Inferior parietal cortex (tissue), 1 donor: Measurements from ENCODE around the gene CRISPLD2.

Source experiments
- DNase-seq: peaks from one replicate; pipeline ENCODE4 v3.0.0-alpha.2; 2016; ENCODE audit errors: extremely low spot score

CRISPLD2 gene

DNA sequence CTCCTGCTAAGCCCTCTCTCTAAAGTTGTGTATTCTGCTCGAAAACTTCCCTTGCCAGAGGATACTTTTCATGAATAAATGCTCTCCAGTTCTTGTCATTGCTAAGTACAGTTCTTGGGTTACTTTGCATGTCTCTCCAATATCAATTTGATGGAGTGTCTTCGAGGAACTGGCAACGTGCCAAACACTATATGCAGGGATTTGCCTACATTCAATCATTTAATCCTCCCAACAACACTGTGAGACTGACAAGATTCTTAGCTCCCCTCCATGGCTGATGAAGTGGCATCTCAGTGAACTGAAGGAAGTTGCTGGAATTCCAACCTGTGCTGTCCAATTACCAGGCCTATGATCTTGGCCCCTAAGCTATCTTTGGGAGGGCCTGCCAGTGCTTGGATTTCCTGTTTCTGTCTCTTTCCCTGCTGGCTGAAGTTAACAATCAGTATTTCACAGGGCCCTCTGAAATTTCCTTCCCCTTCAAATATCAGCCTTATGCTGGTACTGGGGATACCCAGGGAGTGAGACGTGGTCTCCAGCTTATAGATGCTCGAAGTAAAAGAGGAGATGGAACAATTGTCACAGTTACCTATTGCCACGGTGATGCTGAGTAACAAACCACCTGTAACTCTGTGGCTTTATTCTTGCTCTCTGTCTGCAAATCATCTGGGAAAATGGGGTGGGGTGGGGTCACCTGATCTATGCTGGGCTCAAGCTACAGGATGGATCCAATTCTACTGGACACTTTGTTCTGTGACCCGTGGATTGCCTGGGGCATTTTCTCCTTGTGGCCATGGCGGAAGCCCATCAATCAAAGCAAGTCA, 19.4 kb upstream of the CRISPLD2 start:
- no peak for DNase-seq

DNA sequence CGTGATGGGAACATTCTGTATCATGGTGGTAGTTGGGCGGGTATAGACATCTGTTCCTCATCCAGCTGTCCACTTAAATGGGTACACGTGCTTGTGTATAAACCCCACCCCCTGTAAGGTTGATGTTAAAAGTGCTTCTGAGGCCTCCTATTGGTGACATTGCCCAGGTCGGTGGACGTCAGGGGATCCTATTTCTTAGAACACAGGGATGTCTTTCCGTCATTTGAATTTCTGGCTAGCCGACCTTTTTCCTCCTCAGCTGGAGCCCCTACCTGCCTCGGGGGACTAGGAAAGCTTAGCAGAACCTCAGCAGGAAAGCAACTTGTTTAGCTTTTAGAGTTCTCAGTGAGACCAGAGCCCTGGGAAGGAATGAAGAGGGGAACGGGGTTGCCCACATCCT, 16.6 kb upstream of the CRISPLD2 start:
- no peak for DNase-seq

- DNase-seq: no peak
Observed at GRCh38 chr16:84804326-84804725, 15.5 kb upstream of the CRISPLD2 start.

- no peak for DNase-seq
Observed at GRCh38 chr16:84806256-84806889, 13.4 kb upstream of the CRISPLD2 start.

DNA sequence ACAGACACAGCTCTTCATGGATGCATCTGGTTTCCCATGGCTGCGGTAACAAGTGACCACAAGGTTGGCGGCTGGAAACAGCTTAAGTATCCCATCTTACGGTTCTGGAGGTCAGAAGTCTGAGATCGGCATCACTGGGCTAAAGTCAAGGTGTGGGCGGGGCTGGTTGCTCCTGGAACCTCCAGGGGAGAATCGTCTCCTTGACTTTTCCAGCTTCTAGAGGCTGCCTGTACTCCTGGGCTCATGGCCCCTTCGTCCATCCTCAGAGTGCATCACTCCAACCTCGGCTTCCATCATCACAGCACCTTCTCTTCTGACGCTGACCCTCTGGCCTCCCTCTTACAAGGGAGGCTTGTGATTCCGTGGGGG, 12.9 kb upstream of the CRISPLD2 start:
- DNase-seq: no peak

GRCh38 chr16:84807776-84808175, 12.0 kb upstream of the CRISPLD2 start:
- no peak for DNase-seq

DNA sequence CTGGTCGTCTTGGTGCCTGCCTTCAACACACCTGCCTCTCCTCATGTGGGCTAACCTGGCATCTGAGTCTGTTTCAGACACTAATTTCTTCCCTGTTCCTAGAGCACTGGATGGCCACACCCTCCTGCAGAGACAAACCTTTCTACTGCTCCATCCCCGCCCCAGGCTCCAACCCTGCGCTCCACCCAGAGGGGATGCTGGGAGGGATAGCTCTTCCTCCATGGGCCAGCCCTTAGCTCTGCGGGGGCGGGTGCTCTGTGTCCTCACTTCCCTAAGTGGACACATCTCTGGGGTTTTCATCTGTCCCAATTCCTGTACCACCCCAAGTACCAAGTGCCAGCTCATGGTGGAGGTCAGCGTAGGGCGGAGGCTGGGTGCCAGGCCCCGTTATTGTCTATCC, 11.0 kb upstream of the CRISPLD2 start:
- DNase-seq: no peak

DNA sequence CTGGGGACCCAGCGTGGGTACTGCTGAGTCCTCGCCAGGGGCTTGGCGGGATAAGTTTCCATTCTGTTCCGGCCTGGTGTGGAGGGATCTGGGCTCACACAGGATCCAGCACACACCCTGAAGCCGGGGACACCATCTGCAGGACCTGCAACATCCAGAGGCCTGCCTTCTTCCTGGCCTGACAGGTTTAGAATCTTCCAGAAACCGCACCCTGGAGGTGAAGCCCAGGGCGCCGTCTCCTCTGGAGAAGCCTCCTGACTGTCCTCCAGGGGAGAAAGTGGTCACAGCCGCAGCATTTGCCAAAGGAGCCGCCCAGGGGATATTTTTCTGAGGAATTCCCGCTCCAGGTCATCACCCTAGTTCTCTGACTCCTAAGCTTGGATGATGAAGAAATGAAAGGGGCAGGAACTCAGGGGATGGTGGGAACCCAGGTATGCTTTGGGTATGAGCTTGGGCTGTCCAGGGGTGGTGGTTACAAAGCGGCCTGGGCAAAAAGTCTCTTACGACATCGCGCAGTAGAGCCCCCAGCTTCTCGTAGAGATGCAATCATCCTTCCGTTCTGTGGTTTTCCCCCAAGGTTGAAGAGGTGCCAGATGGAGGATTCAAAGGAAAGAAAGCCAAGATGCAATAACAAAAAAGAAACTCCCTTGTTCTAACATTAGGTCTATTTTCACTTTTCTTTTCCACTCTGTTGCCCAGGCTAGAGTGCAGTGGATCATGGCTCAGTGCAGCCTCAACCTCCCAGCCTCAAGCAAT, 9.1 kb upstream of the CRISPLD2 start:
- no peak for DNase-seq

DNA sequence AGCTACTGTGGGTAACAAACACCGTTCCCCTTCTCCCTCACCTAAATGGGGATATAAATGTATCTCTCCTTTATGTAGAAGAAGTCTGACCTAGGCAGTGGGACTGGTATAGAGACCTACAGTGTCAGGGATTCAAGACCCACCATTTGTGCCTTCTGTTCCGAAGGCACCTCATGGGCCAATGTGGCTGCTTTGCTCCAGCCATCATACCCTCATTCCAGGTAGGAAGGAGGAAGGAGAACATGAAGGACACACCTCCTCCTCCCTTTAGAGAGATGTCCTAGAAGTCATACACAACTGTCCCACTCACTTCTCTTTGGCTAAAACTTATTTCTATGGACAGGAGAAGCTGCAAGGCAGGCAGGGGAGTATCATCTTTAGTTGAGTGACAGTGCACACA, 8.3 kb upstream of the CRISPLD2 start:
- no peak for DNase-seq

DNA sequence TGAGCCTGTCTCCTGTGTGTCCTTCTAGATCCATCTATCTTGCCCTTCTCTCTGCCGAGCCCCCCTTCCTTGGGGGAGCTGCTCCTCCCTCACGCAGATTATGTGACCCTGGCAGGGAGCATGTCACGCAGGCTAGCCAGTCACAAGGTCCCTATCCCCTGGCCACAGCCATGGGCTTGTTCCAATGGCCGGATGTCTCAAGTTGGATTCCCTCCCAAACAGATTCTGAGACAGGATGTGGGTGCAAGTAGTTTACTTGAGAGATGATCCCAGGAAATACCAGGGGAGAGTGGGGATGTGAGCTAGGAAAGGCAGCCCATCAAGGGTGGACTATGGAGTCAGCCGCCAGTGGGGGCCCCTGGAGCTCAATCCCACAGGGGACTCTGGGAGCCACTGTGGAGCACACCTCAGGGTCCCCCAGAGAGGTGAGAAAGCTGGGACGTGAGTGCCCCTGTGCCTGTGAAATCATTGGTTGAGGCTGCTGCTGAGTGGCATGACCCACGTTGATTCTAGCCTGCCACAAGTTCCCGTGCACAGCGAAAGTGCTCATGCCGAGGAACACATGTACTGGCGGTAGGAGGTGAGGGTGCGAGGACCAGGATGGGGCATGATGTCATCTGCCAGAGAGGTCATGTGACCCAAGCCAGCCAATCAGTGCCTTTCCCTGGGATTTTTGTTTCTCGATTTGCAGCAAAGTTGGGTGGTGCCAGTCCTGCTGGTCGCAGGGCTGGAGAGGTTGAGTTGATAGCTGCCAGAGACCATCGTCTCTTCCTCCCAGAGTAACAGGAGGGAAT, 6.4 kb upstream of the CRISPLD2 start:
- no peak for DNase-seq

DNA sequence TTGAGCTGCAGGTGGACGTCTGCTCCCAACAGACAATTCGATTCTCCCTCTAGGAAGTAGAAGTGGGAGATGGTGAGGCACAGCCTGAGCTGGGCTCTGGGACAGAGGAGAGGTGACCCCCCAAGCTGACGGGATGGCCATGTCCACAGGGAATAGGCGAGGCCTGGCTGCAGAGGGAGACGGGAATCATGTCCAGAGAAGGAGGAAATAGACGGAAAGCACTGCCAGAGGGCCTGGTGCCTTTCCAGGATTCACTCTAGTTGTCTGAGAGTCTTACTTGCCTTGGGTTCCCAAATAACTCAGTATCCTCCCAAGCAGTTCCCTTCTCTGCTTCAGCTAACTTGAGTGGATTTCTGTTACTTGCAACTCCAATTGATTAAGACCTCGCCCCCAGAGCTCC, 4.3 kb upstream of the CRISPLD2 start:
- no peak for DNase-seq

- DNase-seq: no peak
Observed at GRCh38 chr16:84816023-84816422, 3.8 kb upstream of the CRISPLD2 start.

- no peak for DNase-seq
Observed at GRCh38 chr16:84816485-84816884, 3.3 kb upstream of the CRISPLD2 start.

- no peak for DNase-seq
Observed at GRCh38 chr16:84817206-84817605, 2.6 kb upstream of the CRISPLD2 start.

DNA sequence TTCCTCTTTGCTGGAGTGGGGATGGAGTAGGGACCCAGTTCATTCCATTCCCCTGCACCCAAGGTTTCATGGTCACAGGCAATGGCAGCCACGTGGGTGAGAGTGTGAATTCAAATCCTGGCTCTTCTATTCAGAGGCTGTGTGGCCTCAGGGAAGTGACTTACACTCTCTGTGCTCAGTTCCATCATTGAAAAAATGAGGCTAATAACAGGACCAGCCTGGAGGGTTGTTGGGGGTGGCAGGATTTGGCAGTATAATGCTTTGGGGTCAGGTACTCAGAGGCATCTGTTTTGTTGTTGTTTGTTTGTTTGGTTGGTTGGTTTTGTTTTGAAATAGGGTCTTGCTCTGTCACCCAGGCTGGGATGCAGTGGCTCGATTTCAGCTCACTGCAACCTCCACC, 2.2 kb upstream of the CRISPLD2 start:
- no peak for DNase-seq

GRCh38 chr16:84818133-84818532, 1.7 kb upstream of the CRISPLD2 start:
- no peak for DNase-seq

DNA sequence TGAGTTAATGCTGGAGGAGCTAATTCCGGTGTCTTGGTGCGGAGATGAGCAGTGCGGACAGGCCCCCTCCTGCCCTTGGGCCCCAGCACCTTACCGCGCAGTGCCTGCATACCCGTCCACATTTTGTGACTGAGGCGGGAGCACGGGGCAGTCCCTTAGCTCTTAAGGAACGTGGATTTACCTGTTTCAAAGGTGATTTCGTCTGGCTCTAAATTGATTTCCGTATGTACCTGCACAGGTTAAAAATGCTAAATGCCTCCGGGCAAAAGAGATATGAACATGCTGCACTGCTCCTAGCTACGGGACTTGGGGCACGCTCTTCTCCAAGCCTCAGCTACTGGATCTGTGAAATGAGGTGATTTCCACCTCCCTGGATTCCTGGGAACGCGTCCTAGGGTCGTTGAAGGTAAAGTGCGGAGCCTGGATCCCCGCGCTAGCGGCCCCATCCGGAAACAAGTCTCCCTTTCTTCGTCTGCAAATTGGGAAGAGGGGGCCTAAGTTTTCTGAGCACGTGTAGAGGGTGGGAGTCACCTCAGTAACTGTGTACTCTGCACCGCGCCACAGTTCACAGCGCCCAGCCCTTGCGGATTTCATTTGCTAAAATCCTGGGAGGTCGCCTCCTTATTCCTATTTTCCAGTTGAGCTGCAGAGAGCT, 669 bp upstream of the CRISPLD2 start:
- DNase-seq: no peak

DNA sequence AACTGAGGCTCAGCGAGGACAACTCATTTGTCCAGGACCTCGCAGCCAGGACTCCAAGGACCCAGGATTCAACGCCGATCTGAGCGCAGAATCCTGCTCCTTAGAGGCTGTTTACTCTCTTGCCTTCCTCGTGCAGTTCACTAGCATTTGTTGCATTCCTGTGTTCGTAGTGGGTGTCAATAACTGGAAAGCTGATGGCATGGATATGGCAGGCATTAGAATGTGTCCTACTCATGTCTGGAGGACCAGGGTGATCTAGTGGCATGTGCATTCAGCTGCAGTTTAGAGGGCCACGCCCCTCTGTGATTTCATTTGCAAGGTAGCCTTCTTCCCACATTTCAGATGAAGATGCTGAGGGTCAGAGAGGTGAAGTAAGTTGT, 510 bp downstream of the CRISPLD2 start:
- no peak for DNase-seq

GRCh38 chr16:84820771-84821170, 986 bp downstream of the CRISPLD2 start:
- DNase-seq: no peak

- DNase-seq: no peak
Observed at GRCh38 chr16:84821179-84821578, 1.4 kb downstream of the CRISPLD2 start.
